Endothelial cell (in vitro differentiated cells): Measurements from ENCODE around the gene CBLC. TPM values are rescaled to one million over a fixed set of nuclear protein-coding genes. Genes with fewer than 3 reads are reported as not detected.

ENCODE experiments used
- DNase-seq: peaks from one replicate; pipeline ENCODE4 v3.0.0; 2021; ENCODE audit warnings: low spot score
- H3K27ac Mint-ChIP-seq: one replicate; pipeline ENCODE4 v1.8.0; 2021; ENCODE audit warnings: mixed read lengths, inconsistent platforms; ENCODE audit not compliant: unreplicated experiment
- H3K27me3 Mint-ChIP-seq: one replicate; pipeline ENCODE4 v1.8.0; 2021; ENCODE audit warnings: mild to moderate bottlenecking, moderate library complexity, mixed read lengths, inconsistent platforms; ENCODE audit not compliant: unreplicated experiment
- H3K36me3 Mint-ChIP-seq: one replicate; pipeline ENCODE4 v1.8.0; 2021; ENCODE audit warnings: mild to moderate bottlenecking, low read depth, mixed read lengths, inconsistent platforms; ENCODE audit not compliant: unreplicated experiment
- H3K4me1 Mint-ChIP-seq: one replicate; pipeline ENCODE4 v1.8.0; 2021; ENCODE audit warnings: mild to moderate bottlenecking, mixed read lengths, inconsistent platforms; ENCODE audit not compliant: unreplicated experiment
- H3K4me3 Mint-ChIP-seq: one replicate; pipeline ENCODE4 v1.8.0; 2021; ENCODE audit warnings: mild to moderate bottlenecking, mixed read lengths, inconsistent platforms; ENCODE audit not compliant: unreplicated experiment
- H3K9me3 Mint-ChIP-seq: one replicate; pipeline ENCODE4 v1.8.0; 2021; ENCODE audit warnings: mixed read lengths, inconsistent platforms; ENCODE audit not compliant: unreplicated experiment
- total RNA-seq: library from RNA; stranded (reverse); fragmentation: NEBNext Ultra II Directional; extraction: Animal tissue kit (Norgen Biotek cat#: 25700); gene quantifications from one replicate; pipeline ENCODE4 v1.2.1, GENCODE V29; 2021; ENCODE audit not compliant: unreplicated experiment
- TF ChIP-seq, protein P1 (sequence below): fragments of 200-600 bp; sonication (generic); IDR thresholded peaks from one replicate; pipeline ENCODE4 v1.5.0; 2021; ENCODE audit warnings: antibody characterized with exemption; ENCODE audit not compliant: unreplicated experiment

CBLC gene
- total RNA-seq, 1 donor from 2014 or later = 0.85 TPM

DNA sequence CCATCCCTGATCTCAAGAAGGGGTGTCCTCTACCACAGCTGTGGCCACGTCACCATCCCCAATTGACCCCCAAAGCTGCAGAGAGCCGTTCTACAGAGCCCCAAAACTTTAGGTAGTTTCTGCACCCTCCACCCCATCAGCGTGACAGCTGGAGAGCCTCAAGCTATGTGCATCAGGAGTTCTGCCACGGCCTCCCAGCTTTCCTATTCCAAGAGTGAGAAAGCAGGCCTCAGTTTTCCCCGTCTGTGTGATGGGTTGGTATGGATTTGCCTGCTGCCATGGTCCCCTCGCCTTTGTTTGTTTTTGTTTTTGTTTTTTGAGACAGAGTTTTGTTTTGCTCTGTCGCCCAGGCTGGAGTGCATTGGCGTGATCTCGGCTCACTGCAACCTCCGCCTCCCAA, 27.7 kb upstream of the CBLC start:
- Mint-ChIP-seq H3K4me3 (no peak overlapping the region), H3K9me3 (no peaks in the 10 kb centered on the region), H3K27ac (no peak overlapping the region), H3K36me3 (peaks cover 4% of the 10 kb centered on the region), H3K27me3 (peaks cover 47% of the 10 kb centered on the region), H3K4me1 (peaks cover 14% of the 10 kb centered on the region)
- TF ChIP-seq, protein P1, sequence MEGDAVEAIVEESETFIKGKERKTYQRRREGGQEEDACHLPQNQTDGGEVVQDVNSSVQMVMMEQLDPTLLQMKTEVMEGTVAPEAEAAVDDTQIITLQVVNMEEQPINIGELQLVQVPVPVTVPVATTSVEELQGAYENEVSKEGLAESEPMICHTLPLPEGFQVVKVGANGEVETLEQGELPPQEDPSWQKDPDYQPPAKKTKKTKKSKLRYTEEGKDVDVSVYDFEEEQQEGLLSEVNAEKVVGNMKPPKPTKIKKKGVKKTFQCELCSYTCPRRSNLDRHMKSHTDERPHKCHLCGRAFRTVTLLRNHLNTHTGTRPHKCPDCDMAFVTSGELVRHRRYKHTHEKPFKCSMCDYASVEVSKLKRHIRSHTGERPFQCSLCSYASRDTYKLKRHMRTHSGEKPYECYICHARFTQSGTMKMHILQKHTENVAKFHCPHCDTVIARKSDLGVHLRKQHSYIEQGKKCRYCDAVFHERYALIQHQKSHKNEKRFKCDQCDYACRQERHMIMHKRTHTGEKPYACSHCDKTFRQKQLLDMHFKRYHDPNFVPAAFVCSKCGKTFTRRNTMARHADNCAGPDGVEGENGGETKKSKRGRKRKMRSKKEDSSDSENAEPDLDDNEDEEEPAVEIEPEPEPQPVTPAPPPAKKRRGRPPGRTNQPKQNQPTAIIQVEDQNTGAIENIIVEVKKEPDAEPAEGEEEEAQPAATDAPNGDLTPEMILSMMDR = no peak
- no peak for DNase-seq

DNA sequence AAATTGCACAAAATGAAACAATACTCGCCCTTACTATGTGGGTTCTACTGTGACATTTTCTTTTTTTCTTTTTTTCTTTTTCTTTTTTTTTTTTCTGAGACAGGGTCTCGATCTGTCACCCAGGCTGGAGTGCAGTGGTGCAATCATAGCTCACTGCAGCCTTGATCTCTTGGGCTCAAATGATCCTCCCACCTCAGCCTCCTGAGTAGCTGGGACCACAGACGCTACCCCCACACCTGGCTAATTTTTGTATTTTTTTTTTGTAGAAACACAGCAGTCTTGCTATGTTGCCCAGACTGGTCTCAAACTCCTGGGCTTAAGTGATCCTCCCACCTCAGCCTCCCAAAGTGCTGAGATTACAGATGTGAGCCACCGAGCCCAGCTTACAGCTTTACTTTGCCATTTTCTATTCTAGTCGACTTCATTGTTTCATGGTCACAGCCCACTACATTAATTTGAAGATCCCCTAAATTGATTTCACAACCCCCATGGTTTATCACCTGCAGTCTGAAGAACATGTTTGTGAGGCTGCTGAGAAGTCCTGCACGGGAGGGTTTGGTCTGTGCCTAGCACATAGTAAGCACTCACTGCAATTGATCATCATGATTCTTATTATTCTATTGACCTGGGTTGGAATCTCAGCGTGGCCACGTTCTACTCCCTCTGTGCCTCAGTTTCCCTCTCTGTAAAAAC, 25.4 kb upstream of the CBLC start:
- Mint-ChIP-seq H3K27ac (no peak overlapping the region), H3K36me3 (peaks cover 4% of the 10 kb centered on the region), H3K9me3 (no peaks in the 10 kb centered on the region), H3K27me3 (peaks cover 38% of the 10 kb centered on the region), H3K4me3 (no peak overlapping the region), H3K4me1 (peaks cover 14% of the 10 kb centered on the region)
- no peak for DNase-seq
- TF ChIP-seq, protein P1 = no peak

DNA sequence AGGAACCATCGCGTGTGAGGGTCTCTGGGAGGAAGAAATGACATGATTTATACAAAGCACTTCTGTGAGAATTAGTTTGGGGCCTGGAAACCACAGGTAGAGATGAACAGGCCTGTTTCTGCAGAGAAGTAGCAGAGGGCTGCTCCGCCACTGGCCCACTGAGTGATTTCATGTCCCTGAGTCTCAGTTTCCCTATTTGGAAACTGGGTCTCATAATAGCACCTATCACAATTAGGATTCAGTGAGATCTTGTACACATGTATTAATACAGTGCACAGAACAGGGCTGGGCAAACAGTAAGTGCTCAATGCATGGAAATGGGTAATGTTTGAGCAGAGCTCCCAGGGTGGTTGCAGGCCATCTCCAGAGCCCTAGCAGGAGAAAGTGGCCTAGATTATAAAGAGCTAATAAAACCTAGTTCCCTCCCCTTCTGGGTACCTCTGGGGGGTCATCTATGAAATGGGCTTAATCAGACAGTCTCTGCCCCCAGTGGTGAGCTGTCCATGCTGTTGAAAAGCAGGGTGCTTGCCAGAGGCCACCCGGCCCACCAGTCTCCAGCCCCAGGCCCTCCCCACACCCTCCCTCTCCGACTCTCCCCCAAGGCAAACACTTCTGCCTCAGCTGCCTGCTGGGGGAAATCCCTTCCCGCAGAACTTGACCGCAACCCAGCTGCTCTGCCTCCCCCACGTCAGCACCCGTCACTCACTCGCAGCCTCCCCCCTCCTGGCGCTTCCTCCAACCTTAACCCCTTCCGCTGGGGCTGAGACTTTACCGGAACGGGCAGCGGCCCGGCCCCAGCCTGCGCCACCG, 24.7 kb upstream of the CBLC start:
- Mint-ChIP-seq H3K36me3 (peaks cover 2% of the 10 kb centered on the region), H3K4me1 (peaks cover 17% of the 10 kb centered on the region), H3K9me3 (no peaks in the 10 kb centered on the region), H3K27ac (no peak overlapping the region), H3K4me3 (no peak overlapping the region), H3K27me3 (peaks cover 38% of the 10 kb centered on the region)
- TF ChIP-seq, protein P1 = no peak
- DNase-seq = peak; percentile 39

DNA sequence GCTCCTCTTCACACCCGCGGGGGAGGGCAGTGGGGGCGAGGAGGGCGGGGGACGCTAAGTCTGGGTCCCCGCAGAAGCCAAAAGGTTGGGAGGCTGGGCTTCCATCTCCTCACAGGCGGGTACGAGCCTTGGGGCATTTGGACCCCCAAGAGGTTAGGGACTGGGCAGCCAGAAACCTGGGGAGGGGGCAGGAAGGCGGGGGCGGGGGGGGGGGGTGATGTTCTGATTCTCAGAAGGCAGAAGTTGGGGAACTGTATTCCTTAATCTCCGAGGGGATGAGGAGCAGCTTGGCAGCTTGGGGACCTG, 24.1 kb upstream of the CBLC start:
- Mint-ChIP-seq H3K4me3 (peak overlapping the region; percentile 65), H3K36me3 (no peaks in the 10 kb centered on the region), H3K4me1 (peaks cover 14% of the 10 kb centered on the region), H3K9me3 (no peaks in the 10 kb centered on the region), H3K27ac (no peak overlapping the region), H3K27me3 (peaks cover 37% of the 10 kb centered on the region)
- no peak for DNase-seq
- TF ChIP-seq, protein P1 = no peak
